GM20000 (cell line): ENCODE results near the gene ENDOV.

Experiments
- DNase-seq: peaks from one replicate; pipeline ENCODE4 v3.0.0; 2012; ENCODE audit warnings: low spot score
- CTCF ChIP-seq: IDR thresholded peaks from 2 replicates; pipeline ENCODE4 v1.5.1; 2012; ENCODE audit warnings: mild to moderate bottlenecking, control low read depth; ENCODE audit errors: extremely low read depth, missing control alignments

Gene ENDOV

GRCh38 chr17:80460429-80460834 lies 45.5 kb downstream of the ENDOV start:
- DNase-seq: no peak
- TF ChIP-seq CTCF: no peak

- no peak for DNase-seq
- TF ChIP-seq CTCF: no peak
Observed at GRCh38 chr17:80461528-80462160, 46.7 kb downstream of the ENDOV start.

GRCh38 chr17:80463784-80464400 lies 48.9 kb downstream of the ENDOV start:
- no peak for TF ChIP-seq CTCF
- no peak for DNase-seq

GRCh38 chr17:80464486-80464885 lies 49.5 kb downstream of the ENDOV start:
- no peak for TF ChIP-seq CTCF
- no peak for DNase-seq

- TF ChIP-seq CTCF: no peak
- no peak for DNase-seq
Observed at GRCh38 chr17:80465327-80465974, 50.5 kb downstream of the ENDOV start.

GRCh38 chr17:80466188-80466705 lies 51.3 kb downstream of the ENDOV start:
- DNase-seq: no peak
- no peak for TF ChIP-seq CTCF

- TF ChIP-seq CTCF: no peak
- DNase-seq: no peak
Observed at GRCh38 chr17:80468242-80468641, 53.3 kb downstream of the ENDOV start.
